ACC112 (cell line): Measurements from ENCODE around the gene SERPINE2.
"Not testable (repeated sequence)": the region's sequence is repeated elsewhere in the genome, so short reads cannot be mapped to it uniquely, and the experiment has no call there.

Source experiments
- H2AFZ ChIP-seq: fragments of 200-600 bp; sonication (generic); one replicate; pipeline ENCODE4 v1.6.0; 2017; ENCODE audit warnings: antibody characterized with exemption, low read length; ENCODE audit not compliant: unreplicated experiment
- H3K27ac ChIP-seq: fragments of 200-600 bp; sonication (generic); 2 replicates; pipeline ENCODE4 v1.5.1; 2014; ENCODE audit warnings: low read depth, mild to moderate bottlenecking, antibody characterized with exemption, low read length, moderate library complexity
- H3K27me3 ChIP-seq: fragments of 200-600 bp; sonication (generic); 2 replicates; pipeline ENCODE4 v1.6.1; 2014; ENCODE audit warnings: mild to moderate bottlenecking, antibody characterized with exemption, low read length, moderate library complexity, mixed read lengths; ENCODE audit not compliant: insufficient read depth
- H3K36me3 ChIP-seq: fragments of 200-600 bp; sonication (generic); 2 replicates; pipeline ENCODE4 v1.6.1; 2016; ENCODE audit warnings: mild to moderate bottlenecking, antibody characterized with exemption, low read length, moderate library complexity, mixed read lengths; ENCODE audit not compliant: insufficient read depth
- H3K4me1 ChIP-seq: fragments of 200-600 bp; sonication (generic); one replicate; pipeline ENCODE4 v1.6.1; 2016; ENCODE audit warnings: low read length, mixed read lengths; ENCODE audit not compliant: insufficient read depth, unreplicated experiment, control insufficient read depth
- H3K4me3 ChIP-seq: fragments of 200-600 bp; sonication (generic); 2 replicates; pipeline ENCODE4 v1.5.1; 2014; ENCODE audit warnings: mild to moderate bottlenecking, low read depth, low read length
- H3K79me2 ChIP-seq: fragments of 200-600 bp; sonication (generic); one replicate; pipeline ENCODE4 v1.6.0; 2016; ENCODE audit warnings: low read length; ENCODE audit not compliant: control insufficient read depth, unreplicated experiment, insufficient read depth

Gene SERPINE2

DNA sequence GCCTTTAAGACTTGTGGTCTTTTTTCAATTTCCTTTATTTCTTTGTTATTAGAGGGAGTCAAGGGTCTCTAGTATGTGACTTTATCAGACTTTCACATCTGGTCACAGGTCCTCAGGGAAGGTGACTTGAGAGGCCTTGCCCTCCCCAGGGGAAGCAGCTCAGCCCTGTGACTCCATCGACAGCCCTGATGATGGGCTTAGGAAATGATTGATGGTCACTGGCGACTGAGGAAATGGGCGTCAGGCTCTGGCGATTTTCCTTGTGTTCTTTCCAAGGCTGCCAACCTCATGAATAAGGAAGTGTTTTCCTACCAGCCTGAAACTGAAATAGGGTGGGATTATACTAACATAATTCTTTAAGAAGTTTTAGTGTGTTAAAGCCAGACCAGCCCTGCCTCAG lies 21.1 kb downstream of the SERPINE2 start:
- no peak overlapping the region for H3K27ac ChIP-seq
- H2AFZ ChIP-seq = no peak overlapping the region
- H3K36me3 ChIP-seq = 0 out of 2 replicates have a peak, but pooled peaks cover 2% of the 10 kb centered on the region
- peaks cover 92% of the 10 kb centered on the region for H3K79me2 ChIP-seq
- H3K27me3 ChIP-seq = no peaks in the 10 kb centered on the region
- peaks cover 21% of the 10 kb centered on the region for H3K4me1 ChIP-seq
- H3K4me3 ChIP-seq = no peak overlapping the region

DNA sequence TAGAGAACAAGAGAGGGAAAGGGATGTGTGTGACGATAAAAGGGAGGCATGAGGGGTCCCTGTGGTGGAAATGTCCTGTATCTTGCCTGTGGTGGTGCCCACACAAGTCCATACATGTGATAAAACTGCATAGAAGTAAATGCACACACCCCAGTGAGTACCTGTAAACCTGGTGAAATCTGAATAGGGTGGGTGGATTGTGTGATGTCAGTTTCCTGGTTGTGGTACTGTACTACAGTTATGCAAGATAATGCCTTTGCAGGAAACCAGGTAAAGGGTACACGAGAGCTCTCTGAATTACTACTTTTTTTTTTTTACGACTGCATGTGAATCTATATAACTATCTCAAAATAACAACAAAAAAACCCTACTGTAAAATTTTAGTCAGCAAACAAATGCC lies 22.1 kb downstream of the SERPINE2 start:
- H3K79me2 ChIP-seq = peaks cover 94% of the 10 kb centered on the region
- H3K4me1 ChIP-seq = peaks cover 17% of the 10 kb centered on the region
- no peak overlapping the region for H2AFZ ChIP-seq
- H3K27ac ChIP-seq = no peak overlapping the region
- no peaks in the 10 kb centered on the region for H3K27me3 ChIP-seq
- H3K4me3 ChIP-seq = no peak overlapping the region
- peaks cover 3% of the 10 kb centered on the region; the same call in 1 of the 2 replicates for H3K36me3 ChIP-seq

DNA sequence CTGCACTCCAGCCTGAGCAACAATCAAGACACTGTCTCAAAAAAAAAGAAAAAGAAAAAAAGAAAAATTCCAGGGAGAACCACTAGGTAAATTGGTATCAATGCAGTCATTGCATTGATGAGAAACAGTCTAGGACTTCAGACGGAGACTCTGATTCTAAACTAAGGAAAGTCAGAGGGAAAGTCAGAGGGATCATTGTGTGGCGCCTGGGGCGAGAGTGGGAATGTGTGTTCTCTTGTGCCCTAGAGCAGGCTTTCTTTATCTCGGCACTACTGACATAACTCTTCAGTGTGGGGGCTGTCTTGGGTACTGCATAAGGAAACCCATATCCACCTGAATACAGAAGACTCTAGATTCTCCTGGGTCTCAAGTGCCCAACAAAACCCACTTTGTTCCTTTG lies 24.8 kb downstream of the SERPINE2 start:
- H3K27ac ChIP-seq = no peak overlapping the region
- H3K27me3 ChIP-seq = no peaks in the 10 kb centered on the region
- peaks cover 34% of the 10 kb centered on the region for H3K4me1 ChIP-seq
- H3K36me3 ChIP-seq = peaks cover 3% of the 10 kb centered on the region; the same call in 1 of the 2 replicates
- no peak overlapping the region for H3K4me3 ChIP-seq
- H3K79me2 ChIP-seq = peaks cover 95% of the 10 kb centered on the region
- no peak overlapping the region for H2AFZ ChIP-seq

DNA sequence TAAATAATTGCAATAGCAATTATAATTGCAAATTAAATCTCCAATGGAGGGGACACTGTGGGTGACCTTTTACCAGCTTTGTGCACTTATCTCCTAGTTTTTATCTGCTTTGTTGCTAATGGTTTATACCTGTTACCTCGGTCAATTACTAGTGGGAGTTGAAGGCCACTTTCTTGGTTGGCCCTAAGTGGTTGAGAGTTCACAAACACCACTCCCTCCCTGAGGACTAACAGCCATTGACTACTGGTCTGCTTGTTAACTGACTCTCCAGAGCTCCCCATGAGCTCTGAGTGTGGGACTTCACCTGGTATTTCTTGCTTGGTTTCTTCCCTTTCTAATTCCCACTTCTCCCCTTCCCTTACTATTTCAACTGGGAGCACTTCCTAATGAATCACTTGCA lies 27.2 kb downstream of the SERPINE2 start:
- no peak overlapping the region for H3K27ac ChIP-seq
- no peaks in the 10 kb centered on the region for H3K27me3 ChIP-seq
- peaks cover 94% of the 10 kb centered on the region for H3K79me2 ChIP-seq
- no peak overlapping the region for H2AFZ ChIP-seq
- peaks cover 40% of the 10 kb centered on the region for H3K4me1 ChIP-seq
- no peak overlapping the region for H3K4me3 ChIP-seq
- peaks cover 6% of the 10 kb centered on the region for H3K36me3 ChIP-seq

DNA sequence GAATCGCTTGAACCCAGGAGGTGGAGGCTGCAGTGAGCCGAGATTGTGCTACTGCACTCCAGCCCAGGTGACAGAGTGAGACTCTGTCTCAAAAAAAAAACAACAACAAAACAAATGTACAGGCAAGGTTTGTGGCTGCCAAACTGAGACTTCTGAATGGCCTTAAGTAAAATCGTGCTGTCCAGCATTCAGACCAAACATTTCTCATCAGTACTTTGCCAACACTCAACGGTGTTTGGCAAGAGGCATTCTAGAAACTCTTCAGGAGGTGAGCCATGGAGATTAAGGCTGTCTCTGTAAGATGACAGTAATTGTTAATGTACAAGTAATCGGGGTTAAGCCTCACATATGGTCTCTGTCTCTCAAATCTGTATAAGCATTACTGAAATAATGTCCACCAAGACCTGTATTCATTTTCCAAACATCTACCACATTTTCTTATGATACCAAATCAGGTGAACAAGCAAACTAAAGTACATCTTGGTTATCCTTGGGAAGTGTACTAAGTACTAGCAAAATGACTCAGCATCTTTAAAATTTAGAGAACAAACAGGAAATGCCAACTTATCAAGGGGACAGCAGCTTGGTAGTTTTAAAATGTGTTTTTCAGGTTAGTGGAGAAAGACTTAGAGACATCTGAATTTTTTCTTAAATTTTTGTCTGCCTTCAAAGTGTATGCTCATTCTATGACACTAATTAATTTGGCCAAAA lies 29.3 kb downstream of the SERPINE2 start:
- Histone ChIP-seq H3K79me2 (peaks cover 93% of the 10 kb centered on the region), H3K36me3 (peaks cover 9% of the 10 kb centered on the region), H2AFZ (peak overlapping the region; percentile 16), H3K27ac (peak overlapping the region; percentile 75), H3K4me1 (peaks cover 50% of the 10 kb centered on the region), H3K4me3 (no peak overlapping the region; the same call in 1 of the 2 replicates), H3K27me3 (no peaks in the 10 kb centered on the region)

DNA sequence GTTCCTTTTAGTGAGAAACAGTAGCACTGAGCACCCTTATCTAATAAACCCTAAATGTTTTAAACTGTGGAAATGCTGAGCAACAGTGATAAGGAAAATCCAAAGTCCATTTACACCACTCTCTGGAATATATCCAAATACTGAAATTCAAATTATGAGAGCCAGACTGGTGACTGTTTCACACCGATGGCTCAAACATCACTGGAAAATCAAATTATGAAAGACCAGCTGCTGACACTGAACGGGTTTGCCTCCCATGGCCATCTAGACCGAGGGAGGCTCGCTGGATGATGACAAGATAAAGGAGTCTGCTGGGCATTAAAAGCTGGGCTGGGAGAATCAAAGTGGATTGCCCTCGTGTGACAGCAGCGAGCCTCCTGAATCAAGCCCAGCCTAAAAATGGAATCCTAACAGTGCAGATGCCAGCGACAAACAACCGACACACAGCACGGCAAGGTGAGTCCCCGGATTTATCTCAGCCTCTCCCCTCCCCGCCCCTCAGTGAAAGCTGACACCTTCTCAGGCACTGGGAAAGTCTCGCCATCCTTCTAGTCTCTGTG lies 30.3 kb downstream of the SERPINE2 start:
- Histone ChIP-seq H3K79me2 (peaks cover 90% of the 10 kb centered on the region), H2AFZ (no peak overlapping the region), H3K27ac (peak overlapping the region; percentile 75), H3K4me3 (no peak overlapping the region), H3K27me3 (no peaks in the 10 kb centered on the region), H3K4me1 (peaks cover 59% of the 10 kb centered on the region), H3K36me3 (peaks cover 9% of the 10 kb centered on the region)

DNA sequence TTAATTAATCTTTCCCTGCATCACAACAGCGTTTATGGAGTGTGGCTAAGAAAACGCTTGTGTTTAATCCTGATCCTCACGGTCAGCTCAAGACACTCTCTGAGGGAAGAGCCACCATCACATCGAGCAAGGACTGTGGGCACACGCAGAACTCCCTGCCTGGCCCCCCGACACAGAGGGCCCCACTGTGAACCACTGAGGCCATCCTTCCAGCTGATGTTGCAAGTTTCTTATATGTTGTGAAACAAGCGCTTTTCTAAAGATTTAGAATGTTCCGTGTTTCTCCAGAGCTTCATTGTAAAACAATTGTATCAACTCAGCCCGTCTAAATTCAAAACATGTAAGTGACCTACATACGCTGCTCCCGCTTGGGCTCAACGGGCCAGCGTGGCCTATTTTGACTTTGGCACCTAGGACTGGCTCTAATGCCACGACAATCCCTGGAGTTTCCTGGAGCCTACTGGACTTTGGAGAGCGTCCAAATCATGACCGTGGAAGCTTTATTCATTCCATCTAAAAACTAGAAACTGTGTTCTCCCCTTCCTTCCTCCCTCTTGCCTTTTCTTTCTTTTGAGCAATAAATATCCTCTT lies 34.9 kb downstream of the SERPINE2 start:
- Histone ChIP-seq H3K79me2 (peaks cover 63% of the 10 kb centered on the region), H3K4me1 (peaks cover 32% of the 10 kb centered on the region), H3K4me3 (no peak overlapping the region), H3K36me3 (peaks cover 21% of the 10 kb centered on the region), H2AFZ (peak overlapping the region; percentile 42), H3K27ac (peak overlapping the region; percentile 43), H3K27me3 (no peaks in the 10 kb centered on the region)

DNA sequence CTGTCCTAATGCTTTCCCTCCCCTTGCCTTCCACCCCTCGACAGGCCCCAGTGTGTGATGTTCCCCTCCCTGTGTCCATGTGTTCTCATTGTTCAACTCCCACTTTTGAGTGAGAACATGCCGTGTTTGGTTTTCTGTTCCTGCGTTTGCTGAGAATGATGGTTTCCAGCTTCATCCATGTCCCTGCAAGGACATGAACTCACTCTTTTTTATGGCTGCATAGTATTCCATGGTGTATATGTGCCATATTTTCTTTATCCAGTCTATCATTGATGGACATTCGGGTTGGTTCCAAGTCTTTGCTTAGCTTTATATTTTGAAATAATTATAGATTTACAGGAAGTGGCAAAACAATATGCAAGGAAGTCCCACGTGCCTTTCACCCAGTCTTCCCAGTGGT lies 38.4 kb downstream of the SERPINE2 start:
- peaks cover 38% of the 10 kb centered on the region for H3K79me2 ChIP-seq
- not testable (repeated sequence) for H2AFZ ChIP-seq, H3K4me3 ChIP-seq, H3K27ac ChIP-seq, H3K27me3 ChIP-seq
- H3K4me1 ChIP-seq = peaks cover 26% of the 10 kb centered on the region
- H3K36me3 ChIP-seq = peaks cover 33% of the 10 kb centered on the region

DNA sequence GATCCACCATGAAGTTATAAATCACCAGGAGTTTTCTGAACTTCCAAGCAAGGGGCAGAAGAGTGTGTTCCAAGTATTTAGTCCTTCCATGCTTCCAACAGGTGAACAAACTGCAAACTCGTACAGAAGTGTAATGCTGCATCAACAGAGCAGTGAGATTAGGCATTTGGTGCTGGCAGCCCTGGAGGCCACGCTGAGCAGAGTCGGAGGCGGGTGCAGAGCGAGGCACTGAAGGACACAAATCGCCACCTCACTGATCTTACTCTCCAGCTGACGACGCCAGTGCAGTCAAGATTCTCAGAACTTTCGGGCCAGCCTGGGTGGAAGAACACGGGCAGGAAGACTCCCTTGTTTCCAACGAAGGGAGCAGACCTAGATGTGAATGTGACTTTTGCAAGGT lies 39.2 kb downstream of the SERPINE2 start:
- Histone ChIP-seq H3K4me1 (peaks cover 27% of the 10 kb centered on the region), H3K4me3 (no peak overlapping the region), H3K36me3 (peaks cover 34% of the 10 kb centered on the region), H3K79me2 (peaks cover 35% of the 10 kb centered on the region), H2AFZ (no peak overlapping the region), H3K27ac (no peak overlapping the region), H3K27me3 (no peaks in the 10 kb centered on the region)

DNA sequence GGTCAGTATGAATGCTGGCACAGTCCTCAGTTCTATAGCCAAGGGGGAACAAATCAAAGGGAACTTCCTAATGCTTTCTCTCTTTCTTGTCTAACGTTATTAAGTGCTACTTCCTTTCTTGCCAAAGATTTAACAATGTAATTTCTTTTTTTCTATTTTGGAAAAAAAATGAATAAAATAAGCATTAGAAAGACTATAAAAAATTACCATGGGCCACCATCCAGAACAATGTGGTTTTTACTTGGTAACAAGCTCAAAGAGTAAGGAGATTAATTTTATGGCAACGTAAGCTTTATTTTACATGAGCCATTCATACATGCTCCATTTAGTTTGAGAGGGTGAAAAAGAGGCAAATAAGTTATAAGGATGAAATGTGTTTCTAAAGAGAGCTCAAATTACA lies 40.1 kb downstream of the SERPINE2 start:
- H3K27ac ChIP-seq = no peak overlapping the region

DNA sequence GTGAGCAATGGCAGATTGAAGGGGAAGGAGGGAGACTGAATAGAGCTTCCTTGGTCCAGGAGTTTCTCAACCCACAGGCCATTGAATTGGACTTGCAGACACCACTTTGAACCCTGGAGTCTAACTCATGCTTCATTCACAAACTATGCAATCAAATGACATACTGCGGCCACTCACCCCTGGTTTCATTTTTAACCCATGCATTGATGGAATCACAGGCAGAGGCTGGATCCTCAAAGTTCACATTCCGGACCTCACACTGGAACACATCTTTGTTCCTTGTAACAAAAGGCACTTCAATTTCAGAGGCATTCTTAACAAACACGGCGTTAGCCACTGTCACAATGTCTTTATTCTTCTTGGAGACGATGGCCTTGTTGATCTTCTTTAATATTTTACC lies 41.1 kb downstream of the SERPINE2 start:
- H3K27ac ChIP-seq = peak overlapping the region; percentile 2; the same call in 1 of the 2 replicates
- H3K4me1 ChIP-seq = peaks cover 26% of the 10 kb centered on the region
- H3K79me2 ChIP-seq = peaks cover 22% of the 10 kb centered on the region
- no peak overlapping the region for H2AFZ ChIP-seq
- H3K27me3 ChIP-seq = no peaks in the 10 kb centered on the region
- H3K4me3 ChIP-seq = no peak overlapping the region
- H3K36me3 ChIP-seq = peaks cover 37% of the 10 kb centered on the region

More for the DNA sequence above, 40.1 kb downstream of the SERPINE2 start:
- peaks cover 24% of the 10 kb centered on the region for H3K4me1 ChIP-seq
- peaks cover 30% of the 10 kb centered on the region for H3K79me2 ChIP-seq
- H3K36me3 ChIP-seq = peaks cover 34% of the 10 kb centered on the region
- H3K4me3 ChIP-seq = no peak overlapping the region
- H3K27me3 ChIP-seq = no peaks in the 10 kb centered on the region
- no peak overlapping the region for H2AFZ ChIP-seq
